ENCODE measurements around the gene RPS24.
"Not testable (repeated sequence)": the region's sequence is repeated elsewhere in the genome, so short reads cannot be mapped to it uniquely, and the experiment has no call there.

RPS24 gene
- total RNA-seq, result 566 to 873 reads per million in 2 donors

DNA sequence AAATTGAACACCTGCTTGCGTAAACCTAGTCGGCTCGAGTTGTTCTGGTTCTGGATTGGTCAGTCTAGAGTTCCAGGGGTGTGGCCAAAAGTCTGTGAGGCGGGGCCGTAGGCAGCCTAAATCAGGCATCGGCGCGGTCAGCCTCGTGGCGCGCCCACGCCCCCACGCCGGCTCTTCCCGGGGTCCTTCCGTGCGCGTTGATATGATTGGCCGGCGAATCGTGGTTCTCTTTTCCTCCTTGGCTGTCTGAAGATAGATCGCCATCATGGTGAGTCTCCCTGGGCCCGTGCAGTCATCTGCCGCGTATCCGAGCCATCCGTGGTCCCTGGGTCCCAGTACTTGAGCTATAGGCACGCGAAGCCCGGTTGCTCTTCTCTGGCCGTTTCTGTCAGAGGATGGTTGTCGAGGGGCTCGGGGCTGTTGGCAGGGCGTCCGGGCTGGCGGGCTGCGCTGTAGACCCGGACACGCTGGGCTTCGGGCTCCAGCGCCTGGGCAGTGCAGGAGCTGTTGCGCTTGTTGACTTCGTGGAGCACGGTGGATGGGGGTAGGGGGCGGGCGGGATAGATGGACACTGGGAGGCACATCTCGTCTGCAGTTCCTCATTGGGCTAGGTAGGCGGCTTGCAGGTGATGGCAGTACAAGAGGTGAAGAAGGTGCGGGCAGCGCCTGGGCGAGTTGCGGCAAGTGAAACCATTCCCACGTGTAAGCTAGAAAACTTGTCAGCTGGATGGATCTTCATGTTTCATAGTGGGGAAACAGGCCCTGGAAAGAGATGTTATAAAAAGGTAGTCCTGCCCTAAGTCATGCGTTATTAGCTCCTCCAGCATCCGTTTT, at the start of gene RPS24:
Gene RPS24, plus strand, starts transcription at position 227 of the 834 bp plus-strand sequence. Its CDS starts 39 bp downstream, at position 266.
- peak; percentile 73 for DNase-seq

DNA sequence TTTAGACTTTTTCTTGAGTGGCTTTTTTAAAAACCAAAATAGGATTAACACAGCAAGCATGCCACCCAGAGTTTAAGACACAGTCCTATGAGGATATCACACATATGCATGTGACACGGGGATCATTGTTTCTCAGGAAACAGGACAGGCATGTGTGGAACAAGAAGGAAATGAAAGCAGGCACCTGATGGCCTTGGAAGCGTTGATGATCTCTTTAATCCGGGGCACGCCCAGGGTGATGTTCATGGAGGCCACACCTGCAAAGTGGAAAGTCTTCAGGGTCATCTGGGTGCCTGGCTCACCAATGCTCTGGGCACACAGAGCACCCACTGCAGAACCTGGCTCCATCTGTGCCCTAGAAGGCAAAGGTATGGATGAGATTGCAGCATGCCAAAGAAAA, 48.7 kb upstream of the RPS24 start:
- no peak for DNase-seq

DNA sequence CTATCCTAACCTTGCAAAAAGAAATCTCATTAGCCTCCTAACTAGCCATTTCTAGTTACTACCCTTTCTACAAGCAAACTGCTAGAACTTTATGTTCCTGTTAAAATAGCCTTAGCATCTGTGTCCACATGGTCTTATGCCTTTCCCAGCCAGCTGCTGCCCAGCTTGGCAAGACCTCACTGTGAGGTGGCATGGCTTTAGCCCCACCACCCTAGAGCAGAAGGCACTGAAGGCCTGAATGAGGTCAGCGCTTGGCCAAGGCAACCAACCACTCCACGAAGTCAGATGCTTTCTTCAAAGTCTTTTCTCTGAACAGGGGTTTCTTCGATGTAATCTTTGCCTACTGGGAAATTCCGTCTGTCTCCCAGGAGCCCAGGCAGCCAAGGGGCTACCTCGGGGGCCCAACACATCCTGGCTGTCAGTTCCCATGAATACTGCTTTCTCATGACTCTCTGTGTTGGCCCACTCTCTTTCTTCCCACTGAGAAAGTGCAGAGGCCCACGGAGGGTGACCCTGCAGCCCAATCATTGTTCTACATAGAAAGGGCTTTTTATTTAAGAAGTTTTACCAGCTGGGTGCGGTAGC, 45.9 kb upstream of the RPS24 start:
- no peak for DNase-seq

DNA sequence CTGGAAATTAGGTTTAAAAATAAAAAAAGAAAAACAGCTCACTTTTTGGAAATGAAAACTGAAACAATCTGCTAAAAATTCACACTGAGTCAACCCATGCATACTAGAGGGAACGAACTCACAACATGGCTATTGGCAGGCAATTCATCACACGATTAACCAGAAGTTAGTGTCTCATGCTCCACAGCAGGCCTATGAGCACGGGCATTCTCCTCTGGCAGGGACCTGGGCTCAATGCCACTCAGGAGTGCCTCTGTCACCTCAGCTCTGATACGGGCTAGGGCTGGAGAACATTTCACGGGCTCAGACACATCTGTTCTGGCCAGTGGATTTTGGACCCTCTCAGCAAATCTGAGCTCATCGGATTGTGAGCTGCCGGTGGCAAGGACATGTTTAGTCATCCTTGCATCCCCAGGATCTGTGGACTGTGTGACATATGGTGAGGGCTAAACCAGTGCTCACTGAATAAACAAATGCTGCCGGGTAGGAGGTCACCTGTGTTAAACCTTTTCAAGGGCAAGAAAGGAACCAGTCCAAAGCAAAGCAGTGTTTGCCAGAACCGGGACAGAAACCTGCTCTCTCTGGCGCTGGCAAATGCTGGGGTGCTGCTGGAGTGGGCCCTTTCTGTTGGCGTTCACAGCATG, 44.5 kb upstream of the RPS24 start:
- DNase-seq, result no peak

DNA sequence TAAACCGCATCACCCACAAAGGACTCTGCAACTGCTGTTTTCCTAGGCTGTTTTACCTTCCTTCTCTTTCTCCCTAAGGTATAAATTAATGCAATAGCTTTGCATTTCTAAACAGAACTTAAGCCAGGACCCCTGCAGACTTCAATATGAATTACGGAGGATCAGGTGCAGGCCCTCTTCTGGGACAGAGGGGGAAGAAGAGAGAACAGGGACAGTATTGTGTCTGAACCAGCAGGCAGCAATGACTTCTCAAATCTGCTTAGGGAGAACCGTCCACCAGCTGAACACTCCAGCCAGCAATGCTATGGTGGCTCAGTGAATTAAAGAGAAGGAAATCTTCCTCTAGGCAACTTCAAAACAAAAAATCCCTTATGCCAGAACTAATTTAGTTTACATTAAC, 40.0 kb upstream of the RPS24 start:
- DNase-seq, result no peak

DNA sequence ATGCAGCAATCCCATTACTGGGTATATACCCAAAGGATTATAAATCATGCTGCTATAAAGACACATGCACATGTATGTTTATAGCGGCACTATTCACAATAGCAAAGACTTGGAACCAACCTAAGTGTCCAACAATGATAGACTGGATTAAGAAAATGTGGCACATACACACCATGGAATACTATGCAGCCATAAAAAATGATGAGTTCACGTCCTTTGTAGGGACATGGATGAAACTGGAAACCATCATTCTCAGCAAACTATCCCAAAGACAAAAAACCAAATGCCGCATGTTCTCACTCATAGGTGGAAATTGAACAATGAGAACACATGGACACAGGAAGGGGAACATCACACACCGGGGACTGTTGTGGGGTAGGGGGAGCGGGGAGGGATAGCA, 34.9 kb upstream of the RPS24 start:
- not testable (repeated sequence) for DNase-seq

DNA sequence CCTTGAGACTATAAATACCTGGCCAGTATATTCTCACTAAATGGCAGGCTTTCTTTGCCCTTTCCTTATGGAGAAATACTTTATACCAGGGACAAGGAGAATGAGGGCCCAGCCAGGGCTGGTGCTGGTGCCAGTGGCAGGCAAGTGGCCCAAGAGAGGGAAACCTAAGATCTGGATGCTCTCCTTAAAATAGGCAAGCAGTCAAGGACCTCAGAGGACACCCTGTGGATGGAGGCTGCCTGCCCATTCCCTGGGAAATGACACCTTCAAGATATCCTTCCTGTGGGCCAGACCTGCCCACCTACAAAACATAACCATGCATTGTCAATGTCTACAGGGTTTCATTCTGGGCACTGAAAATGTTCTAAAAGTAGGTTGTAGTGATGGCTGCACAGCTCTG, 33.5 kb upstream of the RPS24 start:
- DNase-seq, result no peak

DNA sequence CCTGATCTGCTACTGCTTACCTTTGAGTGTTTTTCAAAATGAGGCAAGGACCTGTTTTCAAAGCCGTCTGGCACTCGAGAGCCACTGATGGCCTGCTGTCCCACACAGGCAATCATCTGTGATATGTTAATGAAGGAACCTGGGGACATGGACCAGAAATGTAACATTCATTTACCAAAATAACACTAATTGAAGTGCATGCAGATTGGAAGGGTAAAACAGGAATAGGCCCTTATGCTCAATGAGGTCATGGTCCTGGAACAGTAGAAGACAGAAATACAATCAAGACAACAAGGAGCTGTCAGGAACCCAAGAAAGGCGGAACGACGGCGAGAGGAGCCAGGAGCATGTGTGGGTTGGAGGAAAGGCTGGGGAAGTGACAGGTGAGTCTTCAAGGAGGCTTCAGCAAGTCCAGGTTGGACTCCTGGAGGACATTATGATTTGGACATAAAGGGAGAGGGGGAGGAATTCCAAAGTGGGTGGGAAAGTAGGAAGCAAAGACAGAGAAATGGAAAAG, 32.6 kb upstream of the RPS24 start:
- DNase-seq, result no peak

DNA sequence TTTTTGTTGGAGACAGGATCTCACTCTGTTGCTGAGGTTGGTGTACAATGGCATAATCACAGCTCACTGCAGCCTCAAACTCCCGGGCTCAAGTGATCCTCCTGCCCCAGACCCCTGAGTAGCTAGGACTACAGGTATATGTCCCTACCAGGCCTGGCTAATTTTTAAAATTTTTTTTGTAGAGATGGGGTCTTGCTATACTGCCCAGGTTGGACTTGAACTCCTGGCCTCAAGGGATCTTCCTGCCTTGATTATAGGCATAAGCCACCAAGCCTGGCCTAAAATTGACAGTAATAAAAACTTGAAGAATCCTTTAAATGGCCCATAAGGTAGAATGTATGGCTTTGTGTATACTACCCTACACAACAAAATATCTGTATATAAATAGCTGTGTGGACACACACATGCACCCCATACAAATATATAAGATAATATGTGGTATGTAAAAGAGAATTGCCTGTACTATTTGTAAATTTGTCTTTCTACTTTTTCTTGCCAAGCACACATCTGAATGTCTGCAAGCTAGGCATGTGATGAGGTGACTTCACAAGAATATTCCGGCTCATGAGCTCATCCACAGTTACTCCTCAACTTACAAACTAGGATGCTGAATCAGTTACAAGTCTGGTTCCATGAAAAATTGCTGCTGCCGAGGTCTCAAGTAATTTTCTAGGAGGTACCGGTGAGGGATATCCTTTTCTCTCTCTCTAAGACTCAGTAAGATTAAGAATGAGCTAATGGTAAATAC, 30.9 kb upstream of the RPS24 start:
- DNase-seq, result no peak

DNA sequence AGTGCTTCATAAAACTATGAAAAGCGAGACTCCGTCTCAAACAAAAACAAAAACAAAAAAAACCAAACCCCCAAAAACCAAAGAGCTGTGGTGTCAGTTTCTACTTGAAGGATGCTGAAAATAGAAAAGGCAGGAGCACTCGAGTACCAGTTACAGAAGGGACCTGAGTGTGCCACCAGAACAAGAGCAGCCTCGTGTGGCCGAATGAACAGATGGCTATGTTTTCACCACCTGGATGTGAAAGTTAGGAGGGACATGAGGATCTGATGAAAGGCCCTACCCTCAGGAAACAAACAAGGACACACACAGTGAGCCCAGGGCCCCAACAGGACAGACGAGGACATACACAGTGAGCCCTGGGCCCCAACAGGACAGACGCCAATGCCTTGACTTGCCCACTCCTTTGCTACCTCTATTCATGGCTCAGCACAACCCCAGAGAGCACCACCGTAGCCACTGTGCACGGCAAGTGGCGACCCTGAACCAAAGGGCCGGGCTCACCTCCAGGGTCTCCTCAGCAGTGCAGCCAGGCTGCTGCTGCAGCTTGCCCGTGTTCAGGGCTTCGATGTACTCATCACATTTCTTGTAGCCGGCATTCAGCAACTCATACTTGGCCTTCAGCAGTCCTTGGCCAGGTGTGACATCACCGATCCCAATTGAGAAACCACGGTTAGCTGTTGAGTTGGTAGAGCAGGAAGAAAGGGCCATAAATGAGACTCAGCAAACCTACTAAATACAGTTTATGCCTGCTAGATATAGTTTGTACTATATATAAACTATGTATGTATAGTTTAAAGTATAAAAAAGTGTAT, 29.2 kb upstream of the RPS24 start:
- DNase-seq, result no peak

DNA sequence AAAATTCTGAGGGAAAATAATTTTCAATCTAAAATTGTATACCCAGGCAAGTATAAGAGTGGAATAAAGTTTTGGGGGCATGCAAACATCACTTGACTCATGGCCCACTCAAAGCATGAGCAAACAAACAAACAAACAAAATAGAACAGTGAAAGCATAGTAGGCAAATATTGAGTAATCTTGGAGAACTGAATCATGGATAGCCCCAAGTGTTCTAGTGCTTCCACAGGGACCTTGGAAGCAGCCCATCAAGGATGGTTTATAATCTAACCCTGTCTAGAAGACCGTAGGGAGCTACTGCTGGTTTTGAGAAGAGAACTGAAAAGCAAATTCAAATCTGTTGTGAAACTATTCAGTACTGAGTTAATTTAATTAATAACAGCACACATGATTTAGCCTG, 26.5 kb upstream of the RPS24 start:
- DNase-seq, result no peak

DNA sequence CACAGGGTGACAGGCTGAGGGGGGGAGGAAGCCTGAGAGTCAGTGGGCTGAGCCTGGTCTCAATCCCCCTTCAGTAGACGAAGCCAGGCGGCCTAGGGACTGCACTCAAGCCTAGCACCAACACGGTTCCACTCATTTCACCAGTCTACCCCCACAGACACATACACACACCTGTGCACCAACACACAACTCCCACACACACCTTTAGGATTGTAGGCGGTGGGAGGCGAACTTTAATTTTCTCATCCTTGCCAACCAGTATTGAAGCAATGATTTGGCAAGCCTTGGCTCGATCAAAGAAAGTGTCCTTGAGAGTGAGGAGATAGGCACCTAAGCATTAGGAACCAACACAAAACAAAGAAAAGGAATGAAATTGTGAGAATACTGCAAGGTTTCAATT, 24.0 kb upstream of the RPS24 start:
- DNase-seq, result no peak

DNA sequence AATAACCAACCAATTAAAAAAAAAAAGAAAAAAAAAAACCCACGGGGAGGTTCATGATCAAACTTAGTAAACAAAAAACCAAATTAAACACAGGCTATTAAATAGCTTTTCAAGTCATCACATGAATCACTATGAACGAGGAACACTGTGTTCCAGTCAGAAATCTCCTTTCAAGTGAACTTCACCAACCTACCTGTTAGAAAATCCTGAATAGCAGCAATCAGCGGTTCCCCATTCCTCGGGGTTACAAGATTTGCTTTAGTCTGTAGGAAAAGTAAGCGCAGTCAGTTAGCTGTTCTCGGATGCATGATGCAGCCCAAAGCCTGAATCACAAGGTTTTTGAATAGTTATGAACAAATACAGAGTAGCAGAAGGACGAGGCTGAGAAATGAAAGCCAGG, 23.4 kb upstream of the RPS24 start:
- no peak for DNase-seq

DNA sequence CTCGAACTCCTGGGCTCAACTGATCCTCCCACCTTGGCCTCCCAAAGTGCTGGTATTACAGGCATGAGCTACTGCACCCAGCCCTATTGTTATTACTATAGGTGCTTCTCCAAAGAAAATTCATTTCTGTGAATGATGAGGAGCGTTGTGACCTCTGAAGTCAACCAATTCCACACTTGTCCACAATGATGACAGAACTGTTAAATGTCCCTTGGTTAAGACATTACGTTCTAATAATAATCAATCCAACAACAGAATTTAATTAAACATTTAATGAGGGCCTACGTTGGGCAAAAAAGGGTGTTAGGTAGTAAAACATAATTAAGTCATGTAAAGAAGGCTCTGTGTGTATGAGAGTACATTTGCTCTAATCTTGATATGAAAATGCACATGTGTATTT, 22.6 kb upstream of the RPS24 start:
- no peak for DNase-seq

DNA sequence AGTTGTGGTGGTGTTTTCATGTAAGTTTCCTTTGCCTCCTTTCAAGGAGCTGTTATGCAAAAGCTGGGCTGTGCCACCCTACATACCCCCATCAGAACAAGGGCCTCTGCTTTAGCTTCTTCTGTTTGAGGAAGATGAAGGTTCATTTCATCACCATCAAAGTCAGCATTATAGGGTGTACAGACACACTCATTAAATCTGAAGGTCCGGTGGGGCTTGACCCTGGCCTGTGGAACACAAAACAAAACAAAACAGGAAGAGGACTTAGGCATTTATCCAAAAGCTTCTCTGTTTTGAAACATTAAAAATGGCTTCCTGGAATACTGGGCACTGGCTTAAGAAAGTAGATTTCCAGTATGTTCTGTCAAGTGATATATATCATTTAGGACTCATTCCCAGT, 20.1 kb upstream of the RPS24 start:
- DNase-seq, result no peak

DNA sequence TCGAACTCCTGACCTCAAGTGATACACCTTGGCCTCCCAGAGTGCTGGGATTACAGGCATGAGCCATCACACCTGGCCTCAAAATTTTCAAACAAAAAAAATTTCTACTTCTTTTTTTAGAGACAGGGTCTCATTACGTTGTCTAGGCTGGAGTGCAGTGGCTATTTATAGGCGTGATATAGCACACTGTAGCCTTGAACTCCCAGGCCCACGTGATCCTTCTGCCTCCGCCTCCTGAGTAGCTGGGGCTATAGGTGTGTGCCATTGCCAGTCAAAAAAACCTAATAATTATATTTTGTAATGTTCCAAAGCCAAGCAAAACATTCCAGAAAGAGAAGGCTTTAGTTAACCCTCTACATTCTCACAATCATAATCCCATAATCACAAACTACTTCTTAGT, 18.1 kb upstream of the RPS24 start:
- DNase-seq, result no peak

DNA sequence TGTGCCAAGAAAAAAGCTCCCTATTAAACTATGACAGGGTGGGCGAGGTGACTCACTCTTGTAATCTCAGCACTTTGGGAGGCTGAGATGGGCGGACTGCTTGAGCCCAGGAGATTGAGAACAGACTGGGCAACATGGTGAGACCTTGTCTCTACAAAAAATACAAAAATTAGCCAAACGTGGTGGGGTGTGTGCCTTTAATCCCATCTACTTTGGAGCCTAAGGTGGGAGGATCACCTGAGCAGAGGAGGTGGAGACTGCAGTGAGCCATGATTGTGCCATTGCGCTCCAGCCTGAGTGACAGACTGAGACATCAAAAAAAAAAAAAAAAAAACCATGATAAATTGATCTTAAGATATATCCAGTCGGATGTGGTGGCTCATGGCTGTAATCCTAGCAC, 15.8 kb upstream of the RPS24 start:
- no peak for DNase-seq

DNA sequence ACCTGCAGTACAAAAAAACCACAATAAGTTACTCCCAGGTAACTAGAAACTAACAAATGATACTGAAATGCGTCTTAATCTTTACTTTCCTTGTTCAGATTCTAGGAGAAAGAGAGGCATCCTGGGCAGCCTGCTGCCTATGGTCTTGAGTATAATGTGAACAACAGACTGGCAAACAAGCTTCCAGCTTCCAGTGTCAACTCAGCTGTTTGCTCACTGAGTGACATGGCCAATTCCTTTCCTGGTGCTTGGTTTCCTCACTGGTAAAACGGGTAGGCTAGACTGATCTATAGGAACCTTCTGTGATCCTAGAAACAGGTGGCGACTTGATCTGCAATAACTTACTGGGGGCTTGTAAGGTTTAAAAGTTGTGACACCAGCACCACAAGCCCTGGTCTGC, 14.4 kb upstream of the RPS24 start:
- no peak for DNase-seq

DNA sequence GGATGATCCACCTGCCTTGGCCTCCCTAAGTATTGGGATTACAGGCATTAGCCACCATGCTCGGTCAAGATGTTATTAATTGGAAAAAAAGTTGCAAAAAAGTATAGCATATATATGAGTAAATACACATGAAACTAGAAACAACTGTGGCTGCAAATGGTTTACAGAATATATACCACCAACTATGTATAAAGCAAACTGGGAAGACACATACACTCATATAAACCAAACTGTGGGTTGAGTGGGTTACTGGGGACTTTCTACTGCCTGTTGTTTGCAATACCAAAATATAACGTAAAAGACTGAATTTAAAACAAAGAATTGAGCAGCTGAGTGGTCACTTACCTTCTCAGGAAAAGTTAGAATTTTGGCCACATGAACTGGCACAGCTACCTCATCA, 12.5 kb upstream of the RPS24 start:
- no peak for DNase-seq

DNA sequence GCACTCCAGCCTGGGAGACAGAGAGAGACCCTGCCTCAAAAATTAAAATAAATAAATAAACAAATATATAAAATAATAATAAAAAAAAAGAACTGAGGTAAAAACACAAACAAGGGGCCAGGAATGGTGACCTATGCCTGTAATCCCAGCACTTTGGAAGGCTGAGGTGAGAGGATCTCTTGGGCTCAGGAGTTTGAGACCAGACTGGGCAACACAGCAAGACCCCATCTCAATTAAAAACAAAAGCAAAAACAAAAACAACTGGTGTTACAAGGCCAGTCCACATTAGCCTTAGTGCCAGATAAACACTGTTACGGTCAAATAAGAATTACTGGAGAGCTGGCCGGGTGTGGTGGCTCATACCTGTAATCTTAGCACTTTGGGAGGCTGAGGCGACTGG, 9.9 kb upstream of the RPS24 start:
- no peak for DNase-seq

DNA sequence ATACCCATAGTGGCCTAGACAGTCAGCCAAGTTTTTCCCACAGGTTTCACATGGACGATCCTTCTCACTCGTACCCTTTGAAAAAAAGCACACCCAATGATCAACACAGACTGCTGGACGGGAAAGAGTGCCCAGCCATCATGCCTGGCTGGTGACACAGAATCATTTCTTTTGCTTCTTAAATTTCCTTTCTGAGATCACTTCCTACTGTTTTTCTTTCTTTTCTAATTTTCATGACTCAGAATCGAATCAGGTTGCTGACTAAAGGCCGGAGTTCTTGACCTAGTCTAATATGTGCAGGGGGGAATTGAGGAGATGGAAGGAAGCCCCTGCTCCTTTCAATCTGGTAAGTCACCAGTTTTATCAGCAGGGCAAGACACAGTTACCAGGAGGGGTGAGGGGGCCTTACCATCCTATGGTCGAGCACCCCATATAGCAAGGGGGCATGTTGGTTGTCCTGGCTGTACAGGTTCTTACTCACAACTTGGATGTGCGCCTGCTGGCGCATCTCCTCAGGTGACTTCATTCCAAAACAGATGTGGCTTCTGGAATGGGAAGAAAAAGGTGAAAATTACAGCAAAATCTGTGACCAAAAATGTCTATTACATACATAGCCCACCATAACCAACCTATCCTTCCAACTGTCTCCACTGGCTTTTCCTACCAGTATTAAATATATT, 7.8 kb upstream of the RPS24 start:
- DNase-seq, result no peak
